HS-27A (cell line): ENCODE results near the gene KRT222.

Experiments used
- DNase-seq: peaks from one replicate; pipeline ENCODE4 v3.0.0-alpha.2; 2012; ENCODE audit warnings: low read depth, missing footprints

Gene KRT222

DNA sequence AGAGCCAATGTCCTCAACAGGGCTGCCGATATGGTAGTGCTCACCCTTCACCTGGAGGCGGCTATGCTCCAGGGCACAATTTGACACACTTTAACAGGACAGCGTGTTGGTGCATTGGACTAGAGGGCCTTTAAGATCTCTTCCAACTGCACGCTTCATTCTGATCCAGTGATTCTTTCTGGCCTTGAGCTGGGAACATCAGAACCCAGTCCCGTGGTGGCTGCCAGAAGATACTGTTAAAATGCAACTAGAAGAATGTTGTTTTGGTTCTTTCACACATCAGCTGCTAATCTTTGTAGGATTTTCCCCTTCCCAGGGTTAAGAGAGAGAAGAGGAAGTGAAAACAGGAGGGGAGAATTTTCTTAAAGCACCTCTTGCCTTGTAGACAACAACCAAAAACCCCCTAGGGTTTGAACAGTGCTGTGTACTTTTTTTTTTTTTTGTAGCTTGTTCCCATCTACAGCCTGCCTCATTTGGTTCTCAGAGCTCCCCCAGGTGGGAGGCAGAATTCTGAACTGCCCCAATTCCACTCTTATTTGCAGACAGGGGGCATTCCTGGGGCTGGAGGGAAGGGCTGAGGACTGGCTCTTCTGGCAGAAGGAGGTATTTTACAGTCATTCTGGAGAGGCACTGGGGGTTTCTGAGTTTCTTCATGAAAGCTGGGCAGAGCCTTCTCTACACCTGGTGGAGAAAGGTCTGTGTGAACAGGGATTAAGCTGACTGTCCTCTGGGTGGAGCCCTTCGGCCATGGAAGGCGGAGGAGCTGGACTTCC lies 49.7 kb downstream of the KRT222 start:
- DNase-seq, result no peak

DNA sequence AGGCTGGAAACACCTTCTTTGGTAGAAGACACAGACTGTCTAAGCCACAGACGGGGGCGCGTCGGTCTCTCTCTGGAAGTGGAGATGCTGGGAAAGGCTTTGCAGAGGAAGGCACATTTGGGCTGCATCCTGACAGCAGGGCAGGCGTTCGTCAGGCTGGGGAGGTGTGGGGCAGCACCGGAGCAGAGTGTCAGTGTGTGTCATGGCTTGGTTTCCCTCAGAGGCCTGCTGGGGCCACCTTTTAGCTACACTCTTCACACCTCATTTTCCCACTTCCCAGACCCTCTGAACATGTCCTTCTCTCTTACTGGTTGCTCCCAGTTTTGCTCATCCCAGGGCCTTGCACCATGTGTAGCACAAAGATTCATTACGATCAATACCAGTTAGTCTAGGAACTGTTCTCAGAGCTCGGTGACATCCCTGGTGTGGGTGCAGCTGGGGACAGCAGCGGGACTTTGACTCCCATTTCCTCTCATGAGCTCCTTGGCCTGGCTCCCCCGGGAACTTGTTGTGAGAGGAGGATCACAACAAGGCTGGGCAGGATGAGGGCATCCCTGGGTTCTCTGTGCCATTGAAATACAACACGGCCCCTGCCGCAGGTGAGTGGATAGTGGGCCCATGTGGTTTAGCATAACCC lies 50.4 kb downstream of the KRT222 start:
- no peak for DNase-seq

DNA sequence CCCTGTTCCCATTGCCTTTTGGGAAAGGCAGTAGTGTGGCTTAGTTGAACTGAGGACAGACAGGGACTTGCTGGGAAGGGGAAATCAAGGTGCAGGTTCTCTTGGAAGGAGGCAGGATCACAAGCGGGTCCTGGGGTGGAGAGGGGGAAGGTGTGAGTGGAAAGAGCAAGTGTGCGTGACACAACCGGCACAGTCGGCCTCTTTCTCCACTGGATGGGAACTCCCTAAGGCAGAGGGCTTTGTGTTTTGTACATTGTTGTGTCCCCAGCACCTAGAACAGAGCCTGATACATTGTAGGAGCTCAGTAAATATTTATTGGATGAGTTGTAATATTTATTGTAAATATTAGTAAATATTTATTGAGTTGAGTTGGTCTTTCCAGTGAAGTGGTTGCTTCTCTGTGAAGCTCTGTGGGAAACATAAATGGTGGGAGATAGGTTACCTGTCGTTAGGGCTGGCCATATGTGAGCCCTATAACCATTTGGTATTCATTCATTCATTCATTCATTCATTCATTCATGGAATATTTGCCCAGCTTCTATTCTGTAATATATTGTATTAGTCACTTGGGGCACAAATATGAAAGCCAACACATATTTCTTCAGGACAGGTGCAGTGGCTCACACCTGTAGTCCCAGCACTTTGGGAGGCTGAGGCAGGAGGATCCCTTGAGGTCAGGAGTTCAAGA lies 51.4 kb downstream of the KRT222 start:
- no peak for DNase-seq

DNA sequence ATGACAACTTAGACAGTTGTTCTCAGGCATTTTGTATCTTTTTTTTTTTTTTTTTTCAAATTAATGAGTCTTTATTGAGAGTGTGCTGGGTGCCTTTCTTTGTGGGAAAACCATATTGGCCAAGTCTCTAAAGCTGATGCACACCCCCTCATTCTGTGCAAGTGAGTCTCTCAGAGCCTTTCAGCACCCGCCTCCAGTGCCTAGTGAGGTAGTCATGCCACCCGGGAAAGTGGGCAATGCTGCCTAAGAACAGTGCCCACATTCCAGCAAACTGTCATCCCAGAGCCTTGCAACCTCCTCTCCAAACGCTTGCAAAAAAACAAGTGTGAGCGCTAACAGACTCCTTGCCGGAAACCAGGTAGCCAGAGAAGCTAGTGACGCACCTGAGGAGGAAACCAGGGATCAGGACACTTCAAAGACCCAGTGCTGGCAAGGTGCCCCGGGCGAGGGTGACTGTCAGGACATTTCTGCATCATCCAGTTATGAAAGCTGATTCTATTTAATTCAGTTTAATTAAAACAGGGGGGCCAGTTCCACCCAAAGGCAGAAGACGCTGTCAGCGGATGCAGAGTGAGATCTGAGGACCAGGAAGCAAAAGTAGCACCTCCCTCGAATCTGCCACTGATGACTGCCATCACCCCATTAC lies 52.3 kb downstream of the KRT222 start:
- DNase-seq, result no peak

DNA sequence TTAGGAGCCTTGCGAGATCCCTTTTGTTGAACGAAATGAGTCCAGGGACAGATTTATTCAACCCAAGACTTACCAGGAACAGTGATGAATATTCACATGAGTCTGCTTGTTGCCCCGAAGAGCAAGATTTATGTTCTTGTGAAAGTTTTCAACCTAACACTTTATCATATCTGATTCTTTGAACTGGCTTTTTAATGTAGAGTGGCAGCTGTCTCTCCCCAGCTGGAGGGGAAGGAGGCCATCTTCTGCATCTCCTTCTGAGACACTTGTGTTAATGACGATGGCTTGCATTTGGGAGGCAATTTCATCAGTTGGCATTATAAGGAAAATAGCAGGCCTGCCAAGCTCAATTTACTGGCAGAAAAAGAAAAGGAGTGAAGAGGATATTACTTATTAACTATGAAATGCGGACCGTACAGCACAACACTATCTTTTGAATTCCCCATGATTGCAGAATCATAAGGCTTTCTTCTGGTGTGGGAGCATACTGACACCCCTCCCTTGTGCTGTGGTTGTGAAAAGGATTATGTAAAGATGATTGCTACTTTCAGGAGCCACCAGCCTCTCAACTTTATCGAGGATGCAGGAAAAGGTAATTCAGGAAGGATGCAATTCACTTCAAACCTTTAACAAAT lies 53.0 kb downstream of the KRT222 start:
- DNase-seq, result no peak

DNA sequence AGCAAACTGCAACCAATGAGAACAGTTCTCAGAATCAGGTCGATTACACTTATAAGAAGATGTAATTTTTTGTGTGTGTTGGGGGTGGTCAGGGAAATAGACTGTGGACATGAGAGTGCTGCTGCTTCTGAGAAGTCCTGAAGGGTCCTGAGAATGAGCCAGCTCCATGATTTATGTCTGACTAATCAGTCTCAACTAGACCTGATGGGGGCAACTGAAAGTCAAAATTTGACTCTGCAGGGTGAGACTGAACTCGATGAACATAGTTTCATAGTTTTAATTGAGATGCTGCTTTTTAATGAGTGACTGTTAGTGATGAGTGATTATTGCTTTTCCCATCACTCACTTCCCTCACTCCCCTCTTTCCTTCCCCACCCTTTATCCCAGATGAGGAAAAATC lies 54.6 kb downstream of the KRT222 start:
- DNase-seq, result no peak

DNA sequence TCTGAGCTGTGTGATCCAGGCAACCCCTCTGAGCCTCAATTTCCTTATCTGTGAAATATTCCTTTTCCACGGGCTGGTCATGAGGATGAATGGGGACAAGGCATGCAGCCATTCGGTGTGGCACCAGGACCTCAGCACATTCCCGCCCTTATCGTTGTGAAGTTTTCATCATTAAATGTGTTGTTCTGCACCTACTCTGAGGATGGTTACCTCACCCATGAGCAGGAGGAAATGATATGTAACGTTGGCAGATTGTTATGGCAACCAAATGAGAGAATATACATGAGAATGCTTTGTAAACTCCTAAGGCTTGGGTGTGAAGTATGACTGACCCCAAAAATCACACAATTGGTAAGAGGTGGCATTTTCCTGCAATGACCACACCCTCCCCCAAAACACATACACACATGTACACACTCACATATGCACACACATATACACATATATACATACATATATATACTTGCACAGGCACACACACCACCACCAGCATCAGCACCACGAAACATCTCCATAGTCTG lies 56.9 kb downstream of the KRT222 start:
- DNase-seq, result no peak

DNA sequence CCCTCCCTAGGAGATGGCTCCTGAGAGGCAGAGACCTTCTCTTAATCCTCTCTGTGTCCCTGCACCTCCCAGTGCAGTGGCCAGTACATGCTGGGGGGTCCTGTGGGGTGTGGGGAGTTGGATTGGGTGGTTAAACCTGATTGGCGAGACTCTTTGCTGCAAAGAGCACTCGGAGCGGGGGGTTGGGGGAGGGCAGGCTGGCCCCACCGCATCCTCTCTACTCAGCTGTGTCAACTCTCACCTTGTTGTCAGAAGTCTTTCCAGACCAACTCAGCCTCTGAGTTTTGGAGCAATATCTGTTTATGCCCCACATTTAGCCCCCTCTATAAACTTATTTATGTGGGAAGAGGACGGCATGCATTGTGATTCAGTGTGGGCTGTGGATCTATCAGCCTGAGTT lies 57.3 kb downstream of the KRT222 start:
- no peak for DNase-seq

DNA sequence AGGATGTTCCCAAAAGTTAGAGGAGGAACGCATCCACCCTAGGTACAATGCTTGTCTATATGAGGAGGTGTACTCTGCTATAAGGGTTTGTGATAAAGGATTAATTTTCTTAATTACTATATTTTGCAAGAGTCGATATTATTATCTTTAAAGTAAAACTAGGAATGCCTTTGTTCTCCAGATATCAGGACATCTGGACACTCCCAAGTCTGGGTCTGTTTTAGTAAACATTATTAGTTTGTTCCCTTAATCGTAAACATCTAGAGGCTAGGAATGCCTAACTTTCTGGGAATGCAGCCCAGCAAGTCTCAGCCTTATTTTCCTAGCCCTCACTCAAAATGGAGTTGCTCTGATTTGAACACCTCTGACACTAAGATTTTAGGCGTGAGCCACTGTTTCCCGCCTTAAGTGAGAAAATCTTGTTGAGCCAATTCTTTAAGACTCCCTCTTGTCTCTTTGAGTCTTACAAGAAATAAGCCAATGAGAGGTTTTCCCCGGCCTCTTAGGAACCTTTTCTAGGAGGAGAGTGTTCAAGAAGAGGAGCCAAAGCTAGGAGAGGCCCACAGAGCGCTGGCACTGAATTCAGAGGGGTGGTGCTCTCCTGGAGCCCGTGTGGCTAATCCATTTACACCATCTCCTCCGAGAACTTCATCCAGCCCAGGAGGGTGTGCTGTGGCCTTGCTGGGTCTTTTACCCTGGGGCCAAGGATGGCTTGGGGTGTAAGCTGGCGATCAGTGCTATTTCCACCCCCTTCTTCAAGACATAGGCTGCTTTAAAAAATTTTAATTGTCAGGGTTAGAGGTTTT lies 58.2 kb downstream of the KRT222 start:
- no peak for DNase-seq

DNA sequence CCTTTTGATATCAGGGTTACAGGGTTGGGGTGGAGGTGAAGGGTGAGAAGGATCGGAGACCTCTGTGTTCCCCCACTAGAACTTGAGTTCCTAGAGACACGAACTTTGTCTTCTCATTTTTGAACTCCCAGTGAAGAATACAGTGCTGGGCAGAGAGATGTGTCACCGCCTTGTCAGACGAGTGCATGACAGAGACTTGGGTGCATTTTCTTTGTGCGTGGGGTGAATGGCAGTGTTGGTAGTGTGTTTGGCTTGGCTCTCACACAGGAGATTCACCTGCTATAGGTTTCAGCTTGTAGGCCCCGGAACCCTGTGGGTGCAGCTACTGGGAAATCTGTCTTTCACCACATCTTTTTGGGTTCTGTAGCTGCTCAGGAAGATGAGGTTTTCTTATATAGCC lies 59.7 kb downstream of the KRT222 start:
- no peak for DNase-seq
